HCT116 (cell line): ENCODE data around the gene SMARCD2.
"Not testable (repeated sequence)": the region's sequence is repeated elsewhere in the genome, so short reads cannot be mapped to it uniquely, and the experiment has no call there.

ENCODE experiments used
- CBX3 ChIP-seq: IDR thresholded peaks from 2 replicates; pipeline ENCODE4 v1.6.1; 2012; ENCODE audit warnings: low read depth
- JUND ChIP-seq: IDR thresholded peaks from 2 replicates; pipeline ENCODE4 v1.6.1; 2012
- SIN3A ChIP-seq: IDR thresholded peaks from 2 replicates; pipeline ENCODE4 v1.6.1; 2012; ENCODE audit warnings: low read depth
- YY1 ChIP-seq: IDR thresholded peaks from 2 replicates; pipeline ENCODE4 v1.6.1; 2011; ENCODE audit warnings: low read length, low read depth, moderate library complexity, mild to moderate bottlenecking; ENCODE audit not compliant: insufficient replicate concordance; ENCODE audit errors: extremely low read depth
- TF ChIP-seq, protein P1 (sequence below), 3 experiments: fragments of 200-600 bp in 1 of 3; sonication (generic) in 1 of 3; IDR thresholded peaks in 2 of 3; conservative IDR thresholded peaks in 1 of 3; 2 replicates each; pipeline ENCODE4 v1.5.1; 2012 to 2017; ENCODE audit warnings: low read depth in 2 of 3, low read length in 2 of 3, antibody characterized with exemption in 1 of 3, borderline replicate concordance in 1 of 3, control low read depth in 1 of 3, mild to moderate bottlenecking in 1 of 3, mixed read lengths in 1 of 3, mixed run types in 1 of 3, moderate library complexity in 1 of 3; ENCODE audit not compliant: insufficient read depth in 1 of 3
- TF ChIP-seq, protein P2 (sequence below): IDR thresholded peaks from 2 replicates; pipeline ENCODE4 v1.6.1; 2011; ENCODE audit warnings: mild to moderate bottlenecking, low read length, moderate library complexity; ENCODE audit not compliant: insufficient replicate concordance; ENCODE audit errors: extremely low read depth

DNA sequence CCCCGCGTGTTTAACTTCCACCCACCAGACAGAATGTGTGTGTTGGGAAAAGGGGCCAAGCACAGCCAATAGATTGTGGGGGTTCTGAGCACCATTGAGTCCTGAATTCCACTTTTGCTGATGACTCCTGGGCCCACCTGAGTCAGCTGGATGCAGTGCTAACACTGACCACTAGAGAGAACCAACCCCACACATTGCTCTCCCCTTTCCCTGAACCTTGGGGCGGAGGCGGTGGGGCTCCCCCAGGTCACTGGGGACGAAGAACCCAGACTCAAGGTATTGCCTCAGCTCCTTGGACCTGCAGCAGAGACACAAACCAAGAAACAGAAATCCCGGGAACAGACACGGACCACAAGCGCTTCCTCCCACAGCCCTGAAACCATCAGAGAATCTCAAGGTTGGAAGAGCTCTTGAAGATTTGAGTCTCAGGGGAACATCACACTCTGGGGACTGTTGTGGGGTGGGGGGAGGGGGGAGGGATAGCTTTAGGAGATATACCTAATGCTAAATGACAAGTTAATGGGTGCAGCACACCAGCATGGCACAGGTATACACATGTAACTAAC is 31.7 kb upstream of the SMARCD2 start:
- not testable (repeated sequence) for TF ChIP-seq JUND, SIN3A, YY1, CBX3
- TF ChIP-seq, protein P1, sequence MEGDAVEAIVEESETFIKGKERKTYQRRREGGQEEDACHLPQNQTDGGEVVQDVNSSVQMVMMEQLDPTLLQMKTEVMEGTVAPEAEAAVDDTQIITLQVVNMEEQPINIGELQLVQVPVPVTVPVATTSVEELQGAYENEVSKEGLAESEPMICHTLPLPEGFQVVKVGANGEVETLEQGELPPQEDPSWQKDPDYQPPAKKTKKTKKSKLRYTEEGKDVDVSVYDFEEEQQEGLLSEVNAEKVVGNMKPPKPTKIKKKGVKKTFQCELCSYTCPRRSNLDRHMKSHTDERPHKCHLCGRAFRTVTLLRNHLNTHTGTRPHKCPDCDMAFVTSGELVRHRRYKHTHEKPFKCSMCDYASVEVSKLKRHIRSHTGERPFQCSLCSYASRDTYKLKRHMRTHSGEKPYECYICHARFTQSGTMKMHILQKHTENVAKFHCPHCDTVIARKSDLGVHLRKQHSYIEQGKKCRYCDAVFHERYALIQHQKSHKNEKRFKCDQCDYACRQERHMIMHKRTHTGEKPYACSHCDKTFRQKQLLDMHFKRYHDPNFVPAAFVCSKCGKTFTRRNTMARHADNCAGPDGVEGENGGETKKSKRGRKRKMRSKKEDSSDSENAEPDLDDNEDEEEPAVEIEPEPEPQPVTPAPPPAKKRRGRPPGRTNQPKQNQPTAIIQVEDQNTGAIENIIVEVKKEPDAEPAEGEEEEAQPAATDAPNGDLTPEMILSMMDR (IDR thresholded peaks at IDR 0.05 in 2 of 3, conservative IDR thresholded peaks at IDR 0.05 in 1 of 3; ENCODE audit: borderline replicate concordance in 1 of 3, insufficient read depth in 1 of 3, low read depth in 2 of 3, low read length in 2 of 3) = not testable (repeated sequence)
- TF ChIP-seq, protein P2, sequence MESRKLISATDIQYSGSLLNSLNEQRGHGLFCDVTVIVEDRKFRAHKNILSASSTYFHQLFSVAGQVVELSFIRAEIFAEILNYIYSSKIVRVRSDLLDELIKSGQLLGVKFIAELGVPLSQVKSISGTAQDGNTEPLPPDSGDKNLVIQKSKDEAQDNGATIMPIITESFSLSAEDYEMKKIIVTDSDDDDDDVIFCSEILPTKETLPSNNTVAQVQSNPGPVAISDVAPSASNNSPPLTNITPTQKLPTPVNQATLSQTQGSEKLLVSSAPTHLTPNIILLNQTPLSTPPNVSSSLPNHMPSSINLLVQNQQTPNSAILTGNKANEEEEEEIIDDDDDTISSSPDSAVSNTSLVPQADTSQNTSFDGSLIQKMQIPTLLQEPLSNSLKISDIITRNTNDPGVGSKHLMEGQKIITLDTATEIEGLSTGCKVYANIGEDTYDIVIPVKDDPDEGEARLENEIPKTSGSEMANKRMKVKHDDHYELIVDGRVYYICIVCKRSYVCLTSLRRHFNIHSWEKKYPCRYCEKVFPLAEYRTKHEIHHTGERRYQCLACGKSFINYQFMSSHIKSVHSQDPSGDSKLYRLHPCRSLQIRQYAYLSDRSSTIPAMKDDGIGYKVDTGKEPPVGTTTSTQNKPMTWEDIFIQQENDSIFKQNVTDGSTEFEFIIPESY = not testable (repeated sequence)
